ENCODE measurements around the gene SOS2. TPM values are rescaled to one million over a fixed set of nuclear protein-coding genes. Genes with fewer than 3 reads are reported as not detected.

Gene SOS2
- total and polyA plus RNA-seq, 2 donors (not counting 1 experiment from before 2014, with no cell fraction given): 9.6 to 51.0 TPM

DNA sequence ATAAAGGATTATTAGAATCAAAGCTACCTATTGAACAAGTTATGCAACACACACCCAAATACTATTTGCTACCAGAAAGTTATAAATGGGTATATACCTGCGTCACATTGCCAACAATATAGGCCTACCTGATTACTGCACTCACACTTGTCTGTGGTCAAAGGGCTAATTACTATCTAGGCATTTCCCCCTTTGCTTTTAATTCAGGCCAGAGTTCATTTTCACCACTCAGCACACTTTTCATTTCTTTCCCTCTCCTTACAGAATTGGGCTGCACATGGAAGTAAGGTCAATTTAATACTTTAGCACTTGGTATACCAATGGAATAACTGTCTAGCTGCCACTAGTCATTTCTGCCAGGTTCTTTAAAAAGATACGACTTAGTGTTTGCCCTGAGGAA is 1.7 kb downstream of the SOS2 start:
- Histone ChIP-seq H3K9ac (ENCODE audit: low read length) (peak overlapping the region; percentile 76), H3K27ac (ENCODE audit: low read length in 2 of 2) (peak overlapping the region in 1 of 2 donors; percentile 83), H3K4me2 (replicated peaks; ENCODE audit: low read depth, low read length, poor library complexity, severe bottlenecking) (peak overlapping the region; percentile 79), H4K20me1 (ENCODE audit: control insufficient read depth, insufficient read depth, low read length, poor library complexity, severe bottlenecking) (peaks cover 37% of the 10 kb centered on the region), H3K79me2 (ENCODE audit: control insufficient read depth, insufficient read depth, low read length) (peaks cover 56% of the 10 kb centered on the region), H3K27me3 (replicated peaks in 1 of 4; ENCODE audit: control extremely low read depth in 1 of 4, control insufficient read depth in 3 of 4, insufficient read depth in 4 of 4, low read length in 3 of 4) (no peaks in the 10 kb centered on the region), H3K36me3 (replicated peaks in 1 of 2; ENCODE audit: control extremely low read depth in 1 of 2, control insufficient read depth in 1 of 2, extremely low read depth in 1 of 2, insufficient read depth in 2 of 2, low read length in 1 of 2) (no peaks in the 10 kb centered on the region), H3K4me3 (ENCODE audit: control extremely low read depth in 1 of 5, extremely low read depth in 1 of 5, insufficient read depth in 1 of 5, low read depth in 2 of 5, low read length in 4 of 5) (peak overlapping the region in 3 of 5 experiments; percentile 76 to 93 (median 85)), H2AFZ (ENCODE audit: insufficient read depth, low read depth, low read length, poor library complexity, severe bottlenecking) (no peak overlapping the region), H3K4me1 (ENCODE audit: control insufficient read depth in 2 of 2, insufficient read depth in 2 of 2, low read length in 2 of 2) (peaks cover 21 to 25% of the 10 kb centered on the region in 2 donors), H3K9me3 (ENCODE audit: control extremely low read depth in 1 of 3, control insufficient read depth in 2 of 3, insufficient read depth in 1 of 3, low read length in 2 of 3) (no peaks in the 10 kb centered on the region)
- TF ChIP-seq, protein P1, sequence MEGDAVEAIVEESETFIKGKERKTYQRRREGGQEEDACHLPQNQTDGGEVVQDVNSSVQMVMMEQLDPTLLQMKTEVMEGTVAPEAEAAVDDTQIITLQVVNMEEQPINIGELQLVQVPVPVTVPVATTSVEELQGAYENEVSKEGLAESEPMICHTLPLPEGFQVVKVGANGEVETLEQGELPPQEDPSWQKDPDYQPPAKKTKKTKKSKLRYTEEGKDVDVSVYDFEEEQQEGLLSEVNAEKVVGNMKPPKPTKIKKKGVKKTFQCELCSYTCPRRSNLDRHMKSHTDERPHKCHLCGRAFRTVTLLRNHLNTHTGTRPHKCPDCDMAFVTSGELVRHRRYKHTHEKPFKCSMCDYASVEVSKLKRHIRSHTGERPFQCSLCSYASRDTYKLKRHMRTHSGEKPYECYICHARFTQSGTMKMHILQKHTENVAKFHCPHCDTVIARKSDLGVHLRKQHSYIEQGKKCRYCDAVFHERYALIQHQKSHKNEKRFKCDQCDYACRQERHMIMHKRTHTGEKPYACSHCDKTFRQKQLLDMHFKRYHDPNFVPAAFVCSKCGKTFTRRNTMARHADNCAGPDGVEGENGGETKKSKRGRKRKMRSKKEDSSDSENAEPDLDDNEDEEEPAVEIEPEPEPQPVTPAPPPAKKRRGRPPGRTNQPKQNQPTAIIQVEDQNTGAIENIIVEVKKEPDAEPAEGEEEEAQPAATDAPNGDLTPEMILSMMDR (IDR thresholded peaks at IDR 0.05): no peak
- no peak for TF ChIP-seq EZH2 (IDR thresholded peaks at IDR 0.05; ENCODE audit: borderline replicate concordance, insufficient read depth, low read depth, low read length, poor library complexity, severe bottlenecking)
- no peak for DNase-seq
- Mint-ChIP-seq H3K27ac (peak overlapping the region; percentile 17), H3K4me1 (peaks cover 48% of the 10 kb centered on the region), H3K9me3 (ENCODE audit: insufficient read depth) (no peaks in the 10 kb centered on the region), H3K4me3 (peak overlapping the region; percentile 55), H3K27me3 (no peaks in the 10 kb centered on the region)
- no peak for ATAC-seq (ENCODE audit: low read depth)
- CTCF ChIA-PET: interaction anchor here (0.6 to 1.5 kb wide), 2 partner anchors 12 to 596 kb away, joined by 3 read pairs; no protein-coding TSS in a partner anchor
- intact Hi-C loops (cut with micrococcal nuclease): loop anchor here (2.0 to 5.0 kb wide), 6 partner anchors 113 to 632 kb away; partner anchors contain the start of genes LRR1, MAP4K5, NEMF and VCPKMT
- POLR2A ChIA-PET: no interaction called here
- no CpG with 5 or more reads among the region's 2 CpGs for WGBS (ENCODE audit: insufficient coverage)

DNA sequence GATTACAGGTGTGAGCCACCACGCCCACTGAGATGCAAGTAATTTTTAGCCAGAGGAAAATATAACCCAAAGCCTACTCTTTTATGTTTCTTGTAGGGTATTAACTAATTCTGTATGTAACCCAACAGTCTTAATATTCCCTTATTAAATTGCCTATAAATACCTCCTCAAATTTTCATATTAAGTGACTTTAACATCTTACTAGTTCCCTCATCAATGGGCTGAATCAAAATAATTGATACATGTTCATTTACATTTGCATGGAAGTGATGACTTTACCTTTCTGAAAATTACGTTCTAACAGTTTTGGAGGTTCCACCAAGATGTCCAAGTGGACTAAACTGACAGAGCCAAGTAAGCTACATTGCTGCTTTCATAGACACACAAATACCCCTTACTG is 3.1 kb downstream of the SOS2 start:
- H3K4me2 ChIP-seq (replicated peaks; ENCODE audit: low read depth, low read length, poor library complexity, severe bottlenecking): no peak overlapping the region
- TF ChIP-seq EZH2 (IDR thresholded peaks at IDR 0.05; ENCODE audit: borderline replicate concordance, insufficient read depth, low read depth, low read length, poor library complexity, severe bottlenecking): no peak
- POLR2A ChIA-PET: interaction anchor here (1.1 kb wide), 1 partner anchor 361 kb away, joined by 4 read pairs; no protein-coding TSS in a partner anchor

More for the DNA sequence above, 3.1 kb downstream of the SOS2 start:
- Mint-ChIP-seq H3K4me1 (peaks cover 49% of the 10 kb centered on the region), H3K27ac (no peak overlapping the region), H3K4me3 (no peak overlapping the region), H3K9me3 (ENCODE audit: insufficient read depth) (no peaks in the 10 kb centered on the region), H3K27me3 (no peaks in the 10 kb centered on the region)
- H3K9me3 ChIP-seq (ENCODE audit: control extremely low read depth in 1 of 3, control insufficient read depth in 2 of 3, insufficient read depth in 1 of 3, low read length in 2 of 3): no peaks in the 10 kb centered on the region
- WGBS (ENCODE audit: insufficient coverage): no CpG with 5 or more reads among the region's 2 CpGs
- peaks cover 21 to 25% of the 10 kb centered on the region in 2 donors for H3K4me1 ChIP-seq (ENCODE audit: control insufficient read depth in 2 of 2, insufficient read depth in 2 of 2, low read length in 2 of 2)
- no peak for ATAC-seq (ENCODE audit: low read depth)
- H3K4me3 ChIP-seq (ENCODE audit: control extremely low read depth in 1 of 5, extremely low read depth in 1 of 5, insufficient read depth in 1 of 5, low read depth in 2 of 5, low read length in 4 of 5): no peak overlapping the region
- intact Hi-C loops (cut with micrococcal nuclease): no loop called here
- no peaks in the 10 kb centered on the region for H3K36me3 ChIP-seq (replicated peaks in 1 of 2; ENCODE audit: control extremely low read depth in 1 of 2, control insufficient read depth in 1 of 2, extremely low read depth in 1 of 2, insufficient read depth in 2 of 2, low read length in 1 of 2)
- no peak overlapping the region for H2AFZ ChIP-seq (ENCODE audit: insufficient read depth, low read depth, low read length, poor library complexity, severe bottlenecking)
- no peak for DNase-seq
- no peak overlapping the region for H3K9ac ChIP-seq (ENCODE audit: low read length)
- peaks cover 69% of the 10 kb centered on the region for H3K79me2 ChIP-seq (ENCODE audit: control insufficient read depth, insufficient read depth, low read length)
- H3K27me3 ChIP-seq (replicated peaks in 1 of 4; ENCODE audit: control extremely low read depth in 1 of 4, control insufficient read depth in 3 of 4, insufficient read depth in 4 of 4, low read length in 3 of 4): no peaks in the 10 kb centered on the region
- peaks cover 38% of the 10 kb centered on the region for H4K20me1 ChIP-seq (ENCODE audit: control insufficient read depth, insufficient read depth, low read length, poor library complexity, severe bottlenecking)
- H3K27ac ChIP-seq (ENCODE audit: low read length in 2 of 2): no peak overlapping the region
- CTCF ChIA-PET: interaction anchor here (1.5 kb wide), 1 partner anchor 594 kb away, joined by 3 read pairs; no protein-coding TSS in a partner anchor
